Upper lobe of left lung (tissue), 6 donors: ENCODE results near the gene BNIP2. TPM values are rescaled to one million over a fixed set of nuclear protein-coding genes. Genes with fewer than 3 reads are reported as not detected.

Source experiments
- ATAC-seq, 2 donors: fragments of 200-7000 bp; cut with Tn5 transposase; one replicate each; pipeline ENCODE4 v1.9.1; 2022; ENCODE audit warnings: mild to moderate bottlenecking in 2 of 2, moderate library complexity in 2 of 2; ENCODE audit not compliant: low FRiP score in 2 of 2
- DNase-seq, 2 donors: peaks; one replicate each; pipeline ENCODE4 v3.0.0-alpha.2; 2019 to 2020
- H3K27ac ChIP-seq, 4 donors: fragments of 200-600 bp; sonication (generic); one replicate each; pipeline ENCODE4 v1.5.1; 2016 to 2019
- H3K27me3 ChIP-seq, 4 donors: fragments of 200-600 bp; sonication (generic); one replicate each; pipeline ENCODE4 v1.5.1; 2017 to 2019
- H3K36me3 ChIP-seq, 4 donors: fragments of 200-600 bp; sonication (generic); one replicate each; pipeline ENCODE4 v1.5.1; 2016 to 2019
- H3K4me1 ChIP-seq, 4 donors: fragments of 200-600 bp; sonication (generic); one replicate each; pipeline ENCODE4 v1.5.1; 2018 to 2019
- H3K4me3 ChIP-seq, 4 donors: fragments of 200-600 bp; sonication (generic); one replicate each; pipeline ENCODE4 v1.5.1; 2017 to 2019; ENCODE audit warnings: mild to moderate bottlenecking in 2 of 4, moderate library complexity in 1 of 4
- H3K9me3 ChIP-seq, 4 donors: fragments of 200-600 bp; sonication (generic); one replicate each; pipeline ENCODE4 v1.5.1; 2018 to 2019
- CTCF ChIP-seq, 6 experiments: fragments of 450-650 bp in 4 of 6; fragments of 200-600 bp in 2 of 6; sonication (generic) in 2 of 6; IDR thresholded peaks; one replicate each; pipeline ENCODE4 v1.5.1; 2016 to 2019; ENCODE audit warnings: antibody characterized with exemption in 6 of 6
- EP300 ChIP-seq, 4 donors: sonication (generic); formaldehyde crosslinking; IDR thresholded peaks; one replicate each; pipeline ENCODE4 v1.5.1; 2017; ENCODE audit warnings: antibody characterized with exemption in 4 of 4, control low read depth in 2 of 4
- POLR2A ChIP-seq, 4 donors: fragments of 450-650 bp; IDR thresholded peaks; one replicate each; pipeline ENCODE4 v1.5.1; 2016 to 2017; ENCODE audit warnings: antibody characterized with exemption in 4 of 4, mild to moderate bottlenecking in 2 of 4
- POLR2AphosphoS5 ChIP-seq, 2 donors: sonication (generic); formaldehyde crosslinking; IDR thresholded peaks; one replicate each; pipeline ENCODE4 v1.5.1; 2017; ENCODE audit warnings: antibody characterized with exemption in 2 of 2
- WGBS, 2 donors: methylation state at CpG; one replicate each; pipeline ENCODE4 v1.1.5; 2017 to 2018; 5-methylcytosine and 5-hydroxymethylcytosine counted together
- total RNA-seq, 6 donors: library from RNA; depleted of rRNA in 4 of 6; stranded (reverse); fragments of >200 nt in 4 of 6; gene quantifications; one replicate each; pipeline versions ENCODE4 v1.1.0 to v1.2.1, GENCODE V29; 2016 to 2021
- donor health status: DM: no; HTN: no; CAD: no; lungs with moderate emphysema.
- donor health status: DM: no; HTN: yes; CAD: no; lungs with severe emphysema.

BNIP2 gene
- total RNA-seq, 6 donors from 2014 or later: 95.0 to 286 (median 152) TPM

GRCh38 chr15:59691194-59691805, 2.2 kb upstream of the BNIP2 start:
- TF ChIP-seq POLR2AphosphoS5 (IDR thresholded peaks at IDR 0.05): no peak
- TF ChIP-seq CTCF (IDR thresholded peaks at IDR 0.05): peak; percentile 35 to 70 (median 48)
- no peak for TF ChIP-seq EP300 (IDR thresholded peaks at IDR 0.05)
- no peak for TF ChIP-seq POLR2A (IDR thresholded peaks at IDR 0.05)
- peaks cover 18 to 23% (median 20%) of the 10 kb centered on the region in 4 donors for H3K4me1 ChIP-seq
- no peak overlapping the region for H3K4me3 ChIP-seq
- WGBS, 2 donors: 26 to 51% methylated on average over 1 of the region's 1 CpG
- H3K9me3 ChIP-seq: no peaks in the 10 kb centered on the region
- DNase-seq: peak in 1 of 2 donors; percentile 27
- peaks cover 0 to 4% (median 0%) of the 10 kb centered on the region in 4 donors for H3K36me3 ChIP-seq
- H3K27me3 ChIP-seq: no peaks in the 10 kb centered on the region
- ATAC-seq: no peak
- no peak overlapping the region for H3K27ac ChIP-seq

GRCh38 chr15:59689626-59690236, 611 bp upstream of the BNIP2 start:
- Histone ChIP-seq H3K4me3 (peak overlapping the region; percentile 43 to 76 (median 64)), H3K9me3 (no peaks in the 10 kb centered on the region), H3K27ac (peak overlapping the region; percentile 96 to 100 (median 99)), H3K27me3 (no peaks in the 10 kb centered on the region), H3K36me3 (peaks cover 0 to 6% (median 0%) of the 10 kb centered on the region in 4 donors), H3K4me1 (peaks cover 34 to 39% (median 36%) of the 10 kb centered on the region in 4 donors)
- DNase-seq (peak; percentile 82 to 95), ATAC-seq (peak; percentile 83 to 89)
- TF ChIP-seq POLR2AphosphoS5 (IDR thresholded peaks at IDR 0.05) (peak in 1 of 2 donors; percentile 6), EP300 (IDR thresholded peaks at IDR 0.05) (no peak)
- 1 to 2% methylated on average over 25 of the region's 25 CpGs for WGBS, 2 donors

- 0% methylated on average over 14 to 15 of the region's 15 CpGs for WGBS, 2 donors
- peak overlapping the region; percentile 62 to 76 (median 70) for H3K4me3 ChIP-seq
- peak in 1 of 2 donors; percentile 50 for DNase-seq
- H3K27ac ChIP-seq: peak overlapping the region; percentile 96 to 100 (median 99)
- H3K36me3 ChIP-seq: peaks cover 0 to 9% (median 0%) of the 10 kb centered on the region in 4 donors
- peaks cover 45 to 50% (median 48%) of the 10 kb centered on the region in 4 donors for H3K4me1 ChIP-seq
- H3K27me3 ChIP-seq: no peaks in the 10 kb centered on the region
- H3K9me3 ChIP-seq: no peaks in the 10 kb centered on the region
- TF ChIP-seq POLR2A (IDR thresholded peaks at IDR 0.05): peak in 2 of 4 donors; percentile 10 to 31
- TF ChIP-seq POLR2AphosphoS5 (IDR thresholded peaks at IDR 0.05): no peak
- TF ChIP-seq CTCF (IDR thresholded peaks at IDR 0.05): no peak
- TF ChIP-seq EP300 (IDR thresholded peaks at IDR 0.05): no peak
- ATAC-seq: peak in 1 of 2 donors; percentile 5
These were observed 718 bp downstream of the BNIP2 start for GRCh38 chr15:59688423-59688781.

- H3K4me3 ChIP-seq: peak overlapping the region; percentile 62 to 76 (median 70)
- H3K36me3 ChIP-seq: peaks cover 0 to 11% (median 0%) of the 10 kb centered on the region in 4 donors
- H3K27me3 ChIP-seq: no peaks in the 10 kb centered on the region
- no peaks in the 10 kb centered on the region for H3K9me3 ChIP-seq
- H3K27ac ChIP-seq: peak overlapping the region; percentile 96 to 100 (median 99)
- ATAC-seq (peak in 1 of 2 donors; percentile 24), DNase-seq (peak in 1 of 2 donors; percentile 27)
- peak in 2 of 6 experiments; percentile 48 to 56 for TF ChIP-seq CTCF (IDR thresholded peaks at IDR 0.05)
- no peak for TF ChIP-seq POLR2AphosphoS5 (IDR thresholded peaks at IDR 0.05)
- peaks cover 46 to 55% (median 48%) of the 10 kb centered on the region in 4 donors for H3K4me1 ChIP-seq
- 5 to 14% methylated on average over 5 of the region's 5 CpGs for WGBS, 2 donors
These were observed 1.3 kb downstream of the BNIP2 start for GRCh38 chr15:59687836-59688235.

GRCh38 chr15:59686389-59686788, 2.7 kb downstream of the BNIP2 start:
- Histone ChIP-seq H3K4me3 (peak overlapping the region in 1 of 4 donors; percentile 62), H3K27ac (peak overlapping the region; percentile 27 to 100 (median 98)), H3K4me1 (peaks cover 46 to 55% (median 48%) of the 10 kb centered on the region in 4 donors), H3K9me3 (no peaks in the 10 kb centered on the region), H3K27me3 (no peaks in the 10 kb centered on the region), H3K36me3 (peaks cover 6 to 26% (median 9%) of the 10 kb centered on the region in 4 donors)
- no peak for ATAC-seq
- no peak for TF ChIP-seq POLR2A (IDR thresholded peaks at IDR 0.05)
- TF ChIP-seq POLR2AphosphoS5 (IDR thresholded peaks at IDR 0.05): no peak
- no peak for TF ChIP-seq EP300 (IDR thresholded peaks at IDR 0.05)
- no peak for TF ChIP-seq CTCF (IDR thresholded peaks at IDR 0.05)
- WGBS, 2 donors: 49 to 56% methylated on average over 7 of the region's 7 CpGs
- DNase-seq: peak in 1 of 2 donors; percentile 45
